ENCODE data around the gene GSK3B.

The GSK3B gene

DNA sequence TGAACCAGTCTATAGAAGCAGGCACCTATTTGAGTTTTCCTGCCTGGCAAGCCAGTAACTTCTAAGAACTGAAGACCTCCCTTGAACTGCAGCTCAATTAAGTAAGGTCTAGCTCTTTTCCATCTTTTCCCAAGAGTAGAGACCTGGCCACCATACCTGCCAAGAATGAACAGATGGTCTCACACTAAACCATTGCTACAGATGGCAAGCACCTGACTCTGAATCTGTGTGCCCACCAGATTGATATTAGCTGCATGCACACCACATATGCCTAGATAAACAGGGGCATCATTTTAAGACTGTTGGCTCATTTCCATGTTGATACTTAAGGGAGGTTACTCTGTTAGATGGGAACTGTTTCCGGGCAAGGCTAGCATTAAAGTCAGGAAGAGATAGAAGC lies 34.8 kb upstream of the GSK3B start:
- TF ChIP-seq ZFP3 (CRISPR knock-in tag; IDR thresholded peaks at IDR 0.05) (no peak), ZC3H10 (CRISPR knock-in tag; IDR thresholded peaks at IDR 0.05) (no peak), GLIS3 (CRISPR knock-in tag; IDR thresholded peaks at IDR 0.05) (no peak), ESRRG (CRISPR knock-in tag; IDR thresholded peaks at IDR 0.05) (no peak), ZNF565 (CRISPR knock-in tag; conservative IDR thresholded peaks at IDR 0.05; ENCODE audit: low read depth) (no peak), BACH2 (CRISPR knock-in tag; IDR thresholded peaks at IDR 0.05; ENCODE audit: borderline replicate concordance) (no peak), TCF4 (CRISPR knock-in tag; IDR thresholded peaks at IDR 0.05; ENCODE audit: borderline replicate concordance) (no peak), ZFP30 (CRISPR knock-in tag; IDR thresholded peaks at IDR 0.05) (no peak), RARB (CRISPR knock-in tag; IDR thresholded peaks at IDR 0.05) (no peak), PPARA (CRISPR knock-in tag; IDR thresholded peaks at IDR 0.05; ENCODE audit: borderline replicate concordance) (no peak), ISL1 (CRISPR knock-in tag; IDR thresholded peaks at IDR 0.05) (no peak)
- TF ChIP-seq, protein P1, sequence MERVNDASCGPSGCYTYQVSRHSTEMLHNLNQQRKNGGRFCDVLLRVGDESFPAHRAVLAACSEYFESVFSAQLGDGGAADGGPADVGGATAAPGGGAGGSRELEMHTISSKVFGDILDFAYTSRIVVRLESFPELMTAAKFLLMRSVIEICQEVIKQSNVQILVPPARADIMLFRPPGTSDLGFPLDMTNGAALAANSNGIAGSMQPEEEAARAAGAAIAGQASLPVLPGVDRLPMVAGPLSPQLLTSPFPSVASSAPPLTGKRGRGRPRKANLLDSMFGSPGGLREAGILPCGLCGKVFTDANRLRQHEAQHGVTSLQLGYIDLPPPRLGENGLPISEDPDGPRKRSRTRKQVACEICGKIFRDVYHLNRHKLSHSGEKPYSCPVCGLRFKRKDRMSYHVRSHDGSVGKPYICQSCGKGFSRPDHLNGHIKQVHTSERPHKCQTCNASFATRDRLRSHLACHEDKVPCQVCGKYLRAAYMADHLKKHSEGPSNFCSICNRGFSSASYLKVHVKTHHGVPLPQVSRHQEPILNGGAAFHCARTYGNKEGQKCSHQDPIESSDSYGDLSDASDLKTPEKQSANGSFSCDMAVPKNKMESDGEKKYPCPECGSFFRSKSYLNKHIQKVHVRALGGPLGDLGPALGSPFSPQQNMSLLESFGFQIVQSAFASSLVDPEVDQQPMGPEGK (CRISPR knock-in tag; IDR thresholded peaks at IDR 0.05; ENCODE audit: borderline replicate concordance) = no peak
- TF ChIP-seq, protein P2, sequence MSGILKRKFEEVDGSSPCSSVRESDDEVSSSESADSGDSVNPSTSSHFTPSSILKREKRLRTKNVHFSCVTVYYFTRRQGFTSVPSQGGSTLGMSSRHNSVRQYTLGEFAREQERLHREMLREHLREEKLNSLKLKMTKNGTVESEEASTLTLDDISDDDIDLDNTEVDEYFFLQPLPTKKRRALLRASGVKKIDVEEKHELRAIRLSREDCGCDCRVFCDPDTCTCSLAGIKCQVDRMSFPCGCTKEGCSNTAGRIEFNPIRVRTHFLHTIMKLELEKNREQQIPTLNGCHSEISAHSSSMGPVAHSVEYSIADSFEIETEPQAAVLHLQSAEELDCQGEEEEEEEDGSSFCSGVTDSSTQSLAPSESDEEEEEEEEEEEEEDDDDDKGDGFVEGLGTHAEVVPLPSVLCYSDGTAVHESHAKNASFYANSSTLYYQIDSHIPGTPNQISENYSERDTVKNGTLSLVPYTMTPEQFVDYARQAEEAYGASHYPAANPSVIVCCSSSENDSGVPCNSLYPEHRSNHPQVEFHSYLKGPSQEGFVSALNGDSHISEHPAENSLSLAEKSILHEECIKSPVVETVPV (CRISPR knock-in tag; IDR thresholded peaks at IDR 0.05) = no peak
- TF ChIP-seq, protein P3, sequence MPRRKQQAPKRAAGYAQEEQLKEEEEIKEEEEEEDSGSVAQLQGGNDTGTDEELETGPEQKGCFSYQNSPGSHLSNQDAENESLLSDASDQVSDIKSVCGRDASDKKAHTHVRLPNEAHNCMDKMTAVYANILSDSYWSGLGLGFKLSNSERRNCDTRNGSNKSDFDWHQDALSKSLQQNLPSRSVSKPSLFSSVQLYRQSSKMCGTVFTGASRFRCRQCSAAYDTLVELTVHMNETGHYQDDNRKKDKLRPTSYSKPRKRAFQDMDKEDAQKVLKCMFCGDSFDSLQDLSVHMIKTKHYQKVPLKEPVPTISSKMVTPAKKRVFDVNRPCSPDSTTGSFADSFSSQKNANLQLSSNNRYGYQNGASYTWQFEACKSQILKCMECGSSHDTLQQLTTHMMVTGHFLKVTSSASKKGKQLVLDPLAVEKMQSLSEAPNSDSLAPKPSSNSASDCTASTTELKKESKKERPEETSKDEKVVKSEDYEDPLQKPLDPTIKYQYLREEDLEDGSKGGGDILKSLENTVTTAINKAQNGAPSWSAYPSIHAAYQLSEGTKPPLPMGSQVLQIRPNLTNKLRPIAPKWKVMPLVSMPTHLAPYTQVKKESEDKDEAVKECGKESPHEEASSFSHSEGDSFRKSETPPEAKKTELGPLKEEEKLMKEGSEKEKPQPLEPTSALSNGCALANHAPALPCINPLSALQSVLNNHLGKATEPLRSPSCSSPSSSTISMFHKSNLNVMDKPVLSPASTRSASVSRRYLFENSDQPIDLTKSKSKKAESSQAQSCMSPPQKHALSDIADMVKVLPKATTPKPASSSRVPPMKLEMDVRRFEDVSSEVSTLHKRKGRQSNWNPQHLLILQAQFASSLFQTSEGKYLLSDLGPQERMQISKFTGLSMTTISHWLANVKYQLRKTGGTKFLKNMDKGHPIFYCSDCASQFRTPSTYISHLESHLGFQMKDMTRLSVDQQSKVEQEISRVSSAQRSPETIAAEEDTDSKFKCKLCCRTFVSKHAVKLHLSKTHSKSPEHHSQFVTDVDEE (CRISPR knock-in tag; IDR thresholded peaks at IDR 0.05) = no peak
- ATAC-seq = no peak

DNA sequence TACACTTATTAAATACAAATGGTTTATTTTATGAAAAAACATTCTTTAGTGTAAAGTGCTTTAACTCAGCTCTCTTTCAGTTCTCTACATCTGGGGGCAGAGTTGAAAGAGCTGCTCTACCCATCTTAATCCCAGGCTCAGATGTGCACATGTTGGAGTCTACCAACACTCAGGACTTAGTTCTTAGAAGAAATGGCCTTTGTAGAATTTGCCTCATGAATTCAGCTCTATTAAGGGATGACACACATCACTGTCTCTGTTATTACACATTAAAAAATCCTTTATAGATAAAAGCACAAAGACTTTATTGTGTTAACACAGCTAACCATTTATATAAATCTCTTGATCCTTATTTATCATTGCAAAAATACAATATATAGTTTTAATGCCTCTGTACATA lies 31.7 kb upstream of the GSK3B start:
- TF ChIP-seq ZNF70 (CRISPR knock-in tag; IDR thresholded peaks at IDR 0.05) (no peak), ISL1 (CRISPR knock-in tag; IDR thresholded peaks at IDR 0.05) (no peak), GLIS3 (CRISPR knock-in tag; IDR thresholded peaks at IDR 0.05) (no peak), ESRRG (CRISPR knock-in tag; IDR thresholded peaks at IDR 0.05) (no peak), BACH2 (CRISPR knock-in tag; IDR thresholded peaks at IDR 0.05; ENCODE audit: borderline replicate concordance) (no peak), ZC3H10 (CRISPR knock-in tag; IDR thresholded peaks at IDR 0.05) (no peak), ZNF8 (CRISPR knock-in tag; IDR thresholded peaks at IDR 0.05) (no peak), ZNF565 (CRISPR knock-in tag; conservative IDR thresholded peaks at IDR 0.05; ENCODE audit: low read depth) (no peak), SNAI2 (CRISPR knock-in tag; IDR thresholded peaks at IDR 0.05) (no peak), TOX (CRISPR knock-in tag; IDR thresholded peaks at IDR 0.05; ENCODE audit: borderline replicate concordance) (no peak)
- TF ChIP-seq, protein P4, sequence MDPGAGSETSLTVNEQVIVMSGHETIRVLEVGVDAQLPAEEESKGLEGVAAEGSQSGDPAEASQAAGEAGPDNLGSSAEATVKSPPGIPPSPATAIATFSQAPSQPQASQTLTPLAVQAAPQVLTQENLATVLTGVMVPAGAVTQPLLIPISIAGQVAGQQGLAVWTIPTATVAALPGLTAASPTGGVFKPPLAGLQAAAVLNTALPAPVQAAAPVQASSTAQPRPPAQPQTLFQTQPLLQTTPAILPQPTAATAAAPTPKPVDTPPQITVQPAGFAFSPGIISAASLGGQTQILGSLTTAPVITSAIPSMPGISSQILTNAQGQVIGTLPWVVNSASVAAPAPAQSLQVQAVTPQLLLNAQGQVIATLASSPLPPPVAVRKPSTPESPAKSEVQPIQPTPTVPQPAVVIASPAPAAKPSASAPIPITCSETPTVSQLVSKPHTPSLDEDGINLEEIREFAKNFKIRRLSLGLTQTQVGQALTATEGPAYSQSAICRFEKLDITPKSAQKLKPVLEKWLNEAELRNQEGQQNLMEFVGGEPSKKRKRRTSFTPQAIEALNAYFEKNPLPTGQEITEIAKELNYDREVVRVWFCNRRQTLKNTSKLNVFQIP (CRISPR knock-in tag; IDR thresholded peaks at IDR 0.05; ENCODE audit: borderline replicate concordance, low read depth) = no peak
- TF ChIP-seq, protein P3 (CRISPR knock-in tag; IDR thresholded peaks at IDR 0.05) = no peak
- TF ChIP-seq, protein P2 (CRISPR knock-in tag; IDR thresholded peaks at IDR 0.05) = no peak
- ATAC-seq = no peak
